ENCODE measurements around the gene STATH. TPM values are rescaled to one million over a fixed set of nuclear protein-coding genes. Genes with fewer than 3 reads are reported as not detected.

STATH gene
- polyA plus RNA-seq, 12 donors = not detected

Other genes starting within 250 kb of the STATH start
- gene SULT1B1, start 235.3 kb upstream of the STATH start, polyA plus RNA-seq (ENCODE audit: insufficient read length in 12 of 12) = 10 to 100 TPM in 2 of 12 donors, 1 to 10 TPM in 3, under 1 TPM in 6, not detected in 1; 0.32 to 15.8 (median 0.94) TPM
- gene SULT1E1, start 135.8 kb upstream of the STATH start, polyA plus RNA-seq (ENCODE audit: insufficient read length in 12 of 12) = 100 to 1,000 TPM in 1 of 12 donors, 10 to 100 TPM in 10, not detected in 1; 21.1 to 160 (median 38.2) TPM
- gene CSN1S1, start 64.9 kb upstream of the STATH start, polyA plus RNA-seq (ENCODE audit: insufficient read length in 12 of 12) = not detected
- gene CSN2, start 30.2 kb upstream of the STATH start, polyA plus RNA-seq (ENCODE audit: insufficient read length in 12 of 12) = under 1 TPM in 1 of 12 donors, not detected in 11; 0.22 TPM
- gene HTN3, start 32.5 kb downstream of the STATH start, polyA plus RNA-seq (ENCODE audit: insufficient read length in 12 of 12) = not detected
- not detected for gene HTN1, start 54.5 kb downstream of the STATH start, polyA plus RNA-seq (ENCODE audit: insufficient read length in 12 of 12)
- under 1 TPM in 3 of 12 donors, not detected in 9; 0.04 to 0.10 (median 0.04) TPM for gene PRR27, start 158.3 kb downstream of the STATH start, polyA plus RNA-seq (ENCODE audit: insufficient read length in 12 of 12)
- gene ODAM, start 199.8 kb downstream of the STATH start, polyA plus RNA-seq (ENCODE audit: insufficient read length in 12 of 12) = 1 to 10 TPM in 1 of 12 donors, under 1 TPM in 2, not detected in 9; 0.20 to 1.8 (median 0.77) TPM
- gene FDCSP, start 230.2 kb downstream of the STATH start, polyA plus RNA-seq (ENCODE audit: insufficient read length in 12 of 12) = 10 to 100 TPM in 1 of 12 donors, 1 to 10 TPM in 4, under 1 TPM in 4, not detected in 3; 0.29 to 21.1 (median 1.1) TPM
- gene CSN3, start 246.6 kb downstream of the STATH start, polyA plus RNA-seq (ENCODE audit: insufficient read length in 12 of 12) = under 1 TPM in 1 of 12 donors, not detected in 11; 0.21 TPM